ENCODE data around the gene AGPAT3. TPM values are rescaled to one million over a fixed set of nuclear protein-coding genes. Genes with fewer than 3 reads are reported as not detected.

AGPAT3 gene
- total and polyA plus RNA-seq, 10 of the 15 experiments (the other 5 are each of a cell fraction or from before 2014, with no cell fraction given) = 1.2 to 110 (median 30.8) TPM

DNA sequence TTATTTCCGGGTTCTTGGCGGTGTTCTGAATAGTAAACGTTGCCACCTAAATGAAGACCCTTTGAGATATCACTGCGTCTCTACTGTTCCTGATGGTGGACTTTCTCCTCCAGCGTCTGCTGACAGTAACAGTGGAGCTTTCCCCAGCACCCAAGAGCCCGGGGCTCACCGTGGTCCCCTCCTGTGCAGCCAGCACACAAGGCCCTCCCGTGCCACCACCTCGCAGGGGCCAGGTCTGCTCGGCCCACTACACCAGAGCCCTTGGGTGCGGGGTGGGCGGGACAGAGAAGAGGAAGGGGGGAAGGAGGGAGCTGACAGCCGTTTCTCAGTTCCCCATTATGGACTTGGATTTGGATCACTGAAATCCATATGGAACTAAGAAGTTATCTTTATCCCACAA is 85.9 kb downstream of the AGPAT3 start:
- no peak for DNase-seq (ENCODE audit: low read depth, low spot score)
- no TSS peak for BruUV-seq (replicated peaks)
- no peak overlapping the region for H3K9ac ChIP-seq (ENCODE audit: control insufficient read depth, insufficient read depth, low read length)
- CTCF ChIA-PET = no interaction called here
- no peak for FAIRE-seq
- H3K27ac ChIP-seq (ENCODE audit: control insufficient read depth, insufficient read depth) = no peak overlapping the region
- intact Hi-C loops (cut with micrococcal nuclease; ENCODE audit: unreplicated experiment) = no loop called here
- peaks cover 8 to 22% of the 10 kb centered on the region in 2 experiments; a peak in 3 of 4 replicates for H3K36me3 ChIP-seq (ENCODE audit: control insufficient read depth in 2 of 2, insufficient read depth in 2 of 2, low read length in 1 of 2)
- H3K4me1 ChIP-seq (ENCODE audit: control insufficient read depth, insufficient read depth, low read length) = peaks cover 9% of the 10 kb centered on the region
- no peak for ATAC-seq
- peaks cover 13% of the 10 kb centered on the region; the same call in 2 of the 3 replicates for H3K9me3 ChIP-seq (replicated peaks; ENCODE audit: control insufficient read depth, insufficient read depth, low read length)
- H3K4me3 ChIP-seq = no peak overlapping the region
- SMC1A ChIA-PET (ENCODE audit: uncharacterized antibody, unreplicated experiment) = no interaction called here
- no peaks in the 10 kb centered on the region for H3K27me3 ChIP-seq (replicated peaks in 1 of 2; ENCODE audit: control insufficient read depth in 2 of 2, insufficient read depth in 2 of 2, low read length in 1 of 2)
- H4K20me1 ChIP-seq (ENCODE audit: control insufficient read depth, insufficient read depth) = no peaks in the 10 kb centered on the region
- POLR2A ChIA-PET = interaction anchor here (0.7 kb wide), 1 partner anchor 12 kb away, joined by 3 read pairs; no protein-coding TSS in a partner anchor
- H3K79me2 ChIP-seq (ENCODE audit: control insufficient read depth, insufficient read depth, low read length) = peaks cover 4% of the 10 kb centered on the region
- no peak overlapping the region for H2AFZ ChIP-seq (ENCODE audit: control insufficient read depth, low read depth, low read length)
- in situ Hi-C loops (cut with MboI) = no loop called here
- RAD21 ChIA-PET (ENCODE audit: unreplicated experiment) = no interaction called here
- 81% methylated on average over 12 of the region's 13 CpGs for WGBS (ENCODE audit: insufficient coverage, insufficient replicate concordance, low lambda C conversion rate, missing lambda C conversion rate)
- no peak overlapping the region for H3K4me2 ChIP-seq (ENCODE audit: control insufficient read depth, insufficient read depth)
- TF ChIP-seq IRF3 (IDR thresholded peaks at IDR 0.05) (no peak), RCOR1 (conservative IDR thresholded peaks at IDR 0.05; ENCODE audit: low read depth, low read length) (no peak), WRNIP1 (IDR thresholded peaks at IDR 0.05; ENCODE audit: borderline replicate concordance, low read depth, low read length) (no peak), ZNF622 (IDR thresholded peaks at IDR 0.05) (no peak), KAT2A (conservative IDR thresholded peaks at IDR 0.05; ENCODE audit: control insufficient read depth, low read depth, low read length) (no peak), PML (IDR thresholded peaks at IDR 0.05; ENCODE audit: low read length) (no peak), SREBF2 (IDR thresholded peaks at IDR 0.05; ENCODE audit: low read length) (no peak), USF2 (IDR thresholded peaks at IDR 0.05; ENCODE audit: borderline replicate concordance, low read depth, low read length) (no peak), CHD2 (IDR thresholded peaks at IDR 0.05; ENCODE audit: borderline replicate concordance, low read depth, low read length) (no peak), CHD1 (IDR thresholded peaks at IDR 0.05; ENCODE audit: low read depth, low read length) (no peak), SMAD5 (IDR thresholded peaks at IDR 0.05; ENCODE audit: low read depth) (no peak), SREBF1 (IDR thresholded peaks at IDR 0.05; ENCODE audit: low read length) (no peak), EZH2 (IDR thresholded peaks at IDR 0.05; ENCODE audit: borderline replicate concordance, control insufficient read depth, low read depth, low read length) (no peak), ZNF207 (IDR thresholded peaks at IDR 0.05; ENCODE audit: borderline replicate concordance) (no peak)
- TF ChIP-seq, protein P1, sequence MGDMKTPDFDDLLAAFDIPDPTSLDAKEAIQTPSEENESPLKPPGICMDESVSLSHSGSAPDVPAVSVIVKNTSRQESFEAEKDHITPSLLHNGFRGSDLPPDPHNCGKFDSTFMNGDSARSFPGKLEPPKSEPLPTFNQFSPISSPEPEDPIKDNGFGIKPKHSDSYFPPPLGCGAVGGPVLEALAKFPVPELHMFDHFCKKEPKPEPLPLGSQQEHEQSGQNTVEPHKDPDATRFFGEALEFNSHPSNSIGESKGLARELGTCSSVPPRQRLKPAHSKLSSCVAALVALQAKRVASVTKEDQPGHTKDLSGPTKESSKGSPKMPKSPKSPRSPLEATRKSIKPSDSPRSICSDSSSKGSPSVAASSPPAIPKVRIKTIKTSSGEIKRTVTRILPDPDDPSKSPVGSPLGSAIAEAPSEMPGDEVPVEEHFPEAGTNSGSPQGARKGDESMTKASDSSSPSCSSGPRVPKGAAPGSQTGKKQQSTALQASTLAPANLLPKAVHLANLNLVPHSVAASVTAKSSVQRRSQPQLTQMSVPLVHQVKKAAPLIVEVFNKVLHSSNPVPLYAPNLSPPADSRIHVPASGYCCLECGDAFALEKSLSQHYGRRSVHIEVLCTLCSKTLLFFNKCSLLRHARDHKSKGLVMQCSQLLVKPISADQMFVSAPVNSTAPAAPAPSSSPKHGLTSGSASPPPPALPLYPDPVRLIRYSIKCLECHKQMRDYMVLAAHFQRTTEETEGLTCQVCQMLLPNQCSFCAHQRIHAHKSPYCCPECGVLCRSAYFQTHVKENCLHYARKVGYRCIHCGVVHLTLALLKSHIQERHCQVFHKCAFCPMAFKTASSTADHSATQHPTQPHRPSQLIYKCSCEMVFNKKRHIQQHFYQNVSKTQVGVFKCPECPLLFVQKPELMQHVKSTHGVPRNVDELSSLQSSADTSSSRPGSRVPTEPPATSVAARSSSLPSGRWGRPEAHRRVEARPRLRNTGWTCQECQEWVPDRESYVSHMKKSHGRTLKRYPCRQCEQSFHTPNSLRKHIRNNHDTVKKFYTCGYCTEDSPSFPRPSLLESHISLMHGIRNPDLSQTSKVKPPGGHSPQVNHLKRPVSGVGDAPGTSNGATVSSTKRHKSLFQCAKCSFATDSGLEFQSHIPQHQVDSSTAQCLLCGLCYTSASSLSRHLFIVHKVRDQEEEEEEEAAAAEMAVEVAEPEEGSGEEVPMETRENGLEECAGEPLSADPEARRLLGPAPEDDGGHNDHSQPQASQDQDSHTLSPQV (IDR thresholded peaks at IDR 0.05) = no peak
- TF ChIP-seq, protein P2, sequence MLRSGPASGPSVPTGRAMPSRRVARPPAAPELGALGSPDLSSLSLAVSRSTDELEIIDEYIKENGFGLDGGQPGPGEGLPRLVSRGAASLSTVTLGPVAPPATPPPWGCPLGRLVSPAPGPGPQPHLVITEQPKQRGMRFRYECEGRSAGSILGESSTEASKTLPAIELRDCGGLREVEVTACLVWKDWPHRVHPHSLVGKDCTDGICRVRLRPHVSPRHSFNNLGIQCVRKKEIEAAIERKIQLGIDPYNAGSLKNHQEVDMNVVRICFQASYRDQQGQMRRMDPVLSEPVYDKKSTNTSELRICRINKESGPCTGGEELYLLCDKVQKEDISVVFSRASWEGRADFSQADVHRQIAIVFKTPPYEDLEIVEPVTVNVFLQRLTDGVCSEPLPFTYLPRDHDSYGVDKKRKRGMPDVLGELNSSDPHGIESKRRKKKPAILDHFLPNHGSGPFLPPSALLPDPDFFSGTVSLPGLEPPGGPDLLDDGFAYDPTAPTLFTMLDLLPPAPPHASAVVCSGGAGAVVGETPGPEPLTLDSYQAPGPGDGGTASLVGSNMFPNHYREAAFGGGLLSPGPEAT (IDR thresholded peaks at IDR 0.05; ENCODE audit: low read depth) = no peak
- TF ChIP-seq, protein P3, sequence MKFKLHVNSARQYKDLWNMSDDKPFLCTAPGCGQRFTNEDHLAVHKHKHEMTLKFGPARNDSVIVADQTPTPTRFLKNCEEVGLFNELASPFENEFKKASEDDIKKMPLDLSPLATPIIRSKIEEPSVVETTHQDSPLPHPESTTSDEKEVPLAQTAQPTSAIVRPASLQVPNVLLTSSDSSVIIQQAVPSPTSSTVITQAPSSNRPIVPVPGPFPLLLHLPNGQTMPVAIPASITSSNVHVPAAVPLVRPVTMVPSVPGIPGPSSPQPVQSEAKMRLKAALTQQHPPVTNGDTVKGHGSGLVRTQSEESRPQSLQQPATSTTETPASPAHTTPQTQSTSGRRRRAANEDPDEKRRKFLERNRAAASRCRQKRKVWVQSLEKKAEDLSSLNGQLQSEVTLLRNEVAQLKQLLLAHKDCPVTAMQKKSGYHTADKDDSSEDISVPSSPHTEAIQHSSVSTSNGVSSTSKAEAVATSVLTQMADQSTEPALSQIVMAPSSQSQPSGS (IDR thresholded peaks at IDR 0.05; ENCODE audit: low read length) = no peak
